ENCODE results near the gene ROCK2.

DNA sequence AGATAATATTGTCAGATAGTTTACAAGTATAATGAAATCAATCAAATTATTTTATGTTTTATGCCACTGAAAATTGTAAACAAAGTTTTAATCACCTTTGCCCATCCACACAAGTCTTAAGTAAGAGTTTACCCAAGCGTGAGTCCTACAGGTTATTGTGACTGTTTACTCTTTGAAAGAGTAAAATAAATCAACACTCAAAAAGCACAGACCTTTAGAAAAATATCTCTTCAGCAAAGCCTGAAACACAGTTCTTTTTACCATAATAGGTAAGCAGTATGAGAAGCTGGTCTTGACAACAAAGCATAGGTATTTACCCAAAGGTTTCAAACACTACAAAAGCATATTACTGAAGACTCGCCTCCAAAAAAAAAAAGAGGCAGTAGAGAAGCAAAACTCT, 3.7 kb downstream of the ROCK2 start:
- TF ChIP-seq, protein P1, sequence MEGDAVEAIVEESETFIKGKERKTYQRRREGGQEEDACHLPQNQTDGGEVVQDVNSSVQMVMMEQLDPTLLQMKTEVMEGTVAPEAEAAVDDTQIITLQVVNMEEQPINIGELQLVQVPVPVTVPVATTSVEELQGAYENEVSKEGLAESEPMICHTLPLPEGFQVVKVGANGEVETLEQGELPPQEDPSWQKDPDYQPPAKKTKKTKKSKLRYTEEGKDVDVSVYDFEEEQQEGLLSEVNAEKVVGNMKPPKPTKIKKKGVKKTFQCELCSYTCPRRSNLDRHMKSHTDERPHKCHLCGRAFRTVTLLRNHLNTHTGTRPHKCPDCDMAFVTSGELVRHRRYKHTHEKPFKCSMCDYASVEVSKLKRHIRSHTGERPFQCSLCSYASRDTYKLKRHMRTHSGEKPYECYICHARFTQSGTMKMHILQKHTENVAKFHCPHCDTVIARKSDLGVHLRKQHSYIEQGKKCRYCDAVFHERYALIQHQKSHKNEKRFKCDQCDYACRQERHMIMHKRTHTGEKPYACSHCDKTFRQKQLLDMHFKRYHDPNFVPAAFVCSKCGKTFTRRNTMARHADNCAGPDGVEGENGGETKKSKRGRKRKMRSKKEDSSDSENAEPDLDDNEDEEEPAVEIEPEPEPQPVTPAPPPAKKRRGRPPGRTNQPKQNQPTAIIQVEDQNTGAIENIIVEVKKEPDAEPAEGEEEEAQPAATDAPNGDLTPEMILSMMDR (IDR thresholded peaks at IDR 0.05 in 4 of 5, conservative IDR thresholded peaks at IDR 0.05 in 1 of 5) = no peak
- TF ChIP-seq POLR2A (IDR thresholded peaks at IDR 0.05) = no peak
